ENCODE measurements around the gene AKT1.

DNA sequence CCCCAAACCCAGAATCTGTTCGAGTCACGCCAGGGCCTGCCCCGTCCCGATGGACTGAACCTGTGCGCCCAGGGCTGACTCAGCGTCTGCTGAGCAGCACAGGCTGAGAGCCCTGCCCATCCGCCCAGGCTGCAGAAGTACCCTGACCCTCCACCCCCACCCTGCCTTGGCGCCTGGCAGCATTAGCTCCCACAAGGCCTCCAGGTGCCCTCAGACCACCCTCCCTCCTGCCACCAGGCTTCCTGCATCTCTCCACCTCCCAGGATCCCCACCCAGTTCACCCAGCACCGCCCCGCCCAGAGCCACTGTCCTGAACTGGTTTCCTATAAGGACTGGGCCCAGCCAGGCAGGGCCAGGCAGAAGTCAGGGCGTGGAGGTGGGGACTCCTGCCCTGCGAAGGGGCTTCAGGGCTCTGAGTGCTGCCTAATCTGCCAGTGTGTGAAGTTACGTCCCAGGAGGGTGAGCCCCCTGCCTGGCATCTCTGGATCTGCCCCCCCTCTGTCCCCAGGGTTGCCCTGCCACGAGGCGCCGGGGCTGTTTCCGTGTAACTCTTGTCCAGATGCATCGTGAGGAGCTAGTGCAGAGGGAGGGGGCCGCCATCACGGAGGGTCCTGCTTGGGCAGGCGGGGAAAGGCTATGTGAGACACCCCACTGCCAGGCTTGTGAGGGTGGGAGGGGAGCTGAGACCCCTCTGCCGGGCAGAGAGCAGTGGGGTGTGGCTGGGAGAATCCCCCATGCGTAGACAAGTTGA, 62.4 kb downstream of the AKT1 start:
- no peak for TF ChIP-seq CTCF (conservative IDR thresholded peaks at IDR 0.05; ENCODE audit: low read depth, low read length)
- TF ChIP-seq, protein P1, sequence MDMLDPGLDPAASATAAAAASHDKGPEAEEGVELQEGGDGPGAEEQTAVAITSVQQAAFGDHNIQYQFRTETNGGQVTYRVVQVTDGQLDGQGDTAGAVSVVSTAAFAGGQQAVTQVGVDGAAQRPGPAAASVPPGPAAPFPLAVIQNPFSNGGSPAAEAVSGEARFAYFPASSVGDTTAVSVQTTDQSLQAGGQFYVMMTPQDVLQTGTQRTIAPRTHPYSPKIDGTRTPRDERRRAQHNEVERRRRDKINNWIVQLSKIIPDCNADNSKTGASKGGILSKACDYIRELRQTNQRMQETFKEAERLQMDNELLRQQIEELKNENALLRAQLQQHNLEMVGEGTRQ (IDR thresholded peaks at IDR 0.05; ENCODE audit: low read depth, low read length) = no peak
- TF ChIP-seq POLR2A (IDR thresholded peaks at IDR 0.05; ENCODE audit: low read depth, low read length) = no peak
- no peak for TF ChIP-seq SMC3 (IDR thresholded peaks at IDR 0.05; ENCODE audit: low read depth, low read length)
- TF ChIP-seq MAFK (IDR thresholded peaks at IDR 0.05; ENCODE audit: low read depth, low read length) = no peak
